Keratinocyte (primary cell): ENCODE measurements around the gene TAF4. TPM values are rescaled to one million over a fixed set of nuclear protein-coding genes. Genes with fewer than 3 reads are reported as not detected.

Source experiments
- DNase-seq: peaks from one replicate; pipeline ENCODE4 v3.0.0-alpha.2; 2011; ENCODE audit warnings: low read depth, missing footprints, low spot score
- FAIRE-seq: peaks from 2 replicates; lab custom pipeline; 2011; peaks lifted over from hg19 to GRCh38; lab: Jason Lieb, UNC
- H2AFZ ChIP-seq: 2 replicates; pipeline ENCODE4 v1.6.0; 2012; ENCODE audit warnings: low read length, control low read depth, inconsistent platforms; ENCODE audit not compliant: control insufficient read depth
- H3K27ac ChIP-seq: 2 replicates; pipeline ENCODE4 v1.5.1; 2011; ENCODE audit warnings: low read length; ENCODE audit not compliant: control insufficient read depth, insufficient read depth
- H3K27me3 ChIP-seq: 3 replicates; pipeline ENCODE4 v1.6.0; 2011; ENCODE audit warnings: low read length; ENCODE audit not compliant: control insufficient read depth, insufficient read depth; ENCODE audit errors: extremely low read depth
- H3K36me3 ChIP-seq, 2 experiments: 2 replicates in 1 of 2; 3 replicates in 1 of 2; pipeline ENCODE4 v1.5.1; 2011; ENCODE audit warnings: low read length in 2 of 2, mild to moderate bottlenecking in 1 of 2; ENCODE audit not compliant: control insufficient read depth in 2 of 2, insufficient read depth in 2 of 2; ENCODE audit errors: extremely low read depth in 1 of 2
- H3K4me1 ChIP-seq: 3 replicates; pipeline ENCODE4 v1.5.1; 2011; ENCODE audit warnings: low read length; ENCODE audit not compliant: control insufficient read depth, insufficient read depth; ENCODE audit errors: extremely low read depth
- H3K4me2 ChIP-seq: 3 replicates; pipeline ENCODE4 v1.6.0; 2011; ENCODE audit warnings: low read depth, low read length; ENCODE audit not compliant: control insufficient read depth, insufficient read depth; ENCODE audit errors: extremely low read depth
- H3K4me3 ChIP-seq, 3 experiments: fragments of 200-600 bp in 1 of 3; sonication (generic) in 1 of 3; 2 replicates in 2 of 3; 3 replicates in 1 of 3; pipeline ENCODE4 v1.5.1; 2011 to 2016; ENCODE audit warnings: low read length in 3 of 3, mild to moderate bottlenecking in 3 of 3, control low read depth in 2 of 3, inconsistent platforms in 1 of 3, low read depth in 1 of 3, mixed read lengths in 1 of 3, mixed run types in 1 of 3, moderate library complexity in 1 of 3; ENCODE audit not compliant: control insufficient read depth in 2 of 3, insufficient read depth in 2 of 3; ENCODE audit errors: extremely low read depth in 1 of 3
- H3K79me2 ChIP-seq: 2 replicates; pipeline ENCODE4 v1.6.0; 2012; ENCODE audit warnings: low read length; ENCODE audit not compliant: control insufficient read depth, insufficient read depth
- H3K9ac ChIP-seq: 3 replicates; pipeline ENCODE4 v1.6.0; 2011; ENCODE audit warnings: low read length; ENCODE audit not compliant: control insufficient read depth, insufficient read depth; ENCODE audit errors: extremely low read depth
- H3K9me1 ChIP-seq: 3 replicates; pipeline ENCODE4 v1.6.0; 2011; ENCODE audit warnings: low read length; ENCODE audit not compliant: control insufficient read depth, insufficient read depth; ENCODE audit errors: extremely low read depth
- H3K9me3 ChIP-seq: 2 replicates; pipeline ENCODE4 v1.5.1; 2012; ENCODE audit warnings: low read depth, low read length; ENCODE audit not compliant: control insufficient read depth
- H4K20me1 ChIP-seq: 3 replicates; pipeline ENCODE4 v1.6.0; 2011; ENCODE audit warnings: low read length; ENCODE audit not compliant: control insufficient read depth, insufficient read depth; ENCODE audit errors: extremely low read depth
- CTCF ChIP-seq, 3 experiments: IDR thresholded peaks in 1 of 3; conservative IDR thresholded peaks in 1 of 3; optimal IDR thresholded peaks in 1 of 3; 2 replicates in 2 of 3; 3 replicates in 1 of 3; pipeline versions ENCODE3 to v1.5.1; 2011; ENCODE audit warnings: low read length in 3 of 3, mild to moderate bottlenecking in 3 of 3, moderate library complexity in 2 of 3, control low read depth in 1 of 3, inconsistent platforms in 1 of 3; ENCODE audit not compliant: insufficient read depth in 2 of 3; ENCODE audit errors: extremely low read depth in 1 of 3
- EZH2 ChIP-seq: IDR thresholded peaks from one replicate; pipeline ENCODE4 v1.6.1; 2012; ENCODE audit warnings: inconsistent platforms, mild to moderate bottlenecking, low read length, moderate library complexity
- dilution Hi-C: fragments of 300-500 bp; cut with MboI; formaldehyde crosslinking; loops from one replicate; pipeline ENCODE4 v1.7.0; 2020; ENCODE audit warnings: low sequenced_read_pairs; ENCODE audit not compliant: extremely low pct_ligation_motif_present
- polyA plus RNA-seq, 5 experiments: library from polyadenylated mRNA; depleted of rRNA in 3 of 5; stranded (reverse) in 3 of 5; stranded (forward) in 1 of 5; unstranded in 1 of 5; fragments of >200 nt; gene quantifications; 1 replicate in 1 of 5; 2 replicates in 3 of 5; 3 replicates in 1 of 5; pipeline versions ENCODE4 v1.2.1 to v1.2.3, GENCODE V29; 2011 to 2012; ENCODE audit warnings: missing spikeins in 2 of 5, low read depth in 1 of 5, low replicate concordance in 1 of 5

The TAF4 gene
- polyA plus RNA-seq, 1 donor (not counting 4 experiments of a cell fraction or from before 2014, with no cell fraction given) = 3.3 TPM

GRCh38 chr20:61977419-61977786, 88.3 kb downstream of the TAF4 start:
- H2AFZ ChIP-seq = no peak overlapping the region
- H4K20me1 ChIP-seq = no peaks in the 10 kb centered on the region
- dilution Hi-C loops = no loop called here
- peaks cover 7 to 8% of the 10 kb centered on the region in 2 experiments for H3K36me3 ChIP-seq
- H3K27me3 ChIP-seq = no peaks in the 10 kb centered on the region
- no peak overlapping the region for H3K4me2 ChIP-seq
- H3K79me2 ChIP-seq = no peaks in the 10 kb centered on the region
- no peaks in the 10 kb centered on the region for H3K4me1 ChIP-seq
- H3K9me3 ChIP-seq = no peaks in the 10 kb centered on the region
- H3K4me3 ChIP-seq = no peak overlapping the region
- FAIRE-seq (no peak), DNase-seq (no peak)
- no peaks in the 10 kb centered on the region for H3K9me1 ChIP-seq
- TF ChIP-seq CTCF (optimal IDR thresholded peaks at IDR 0.05 in 1 of 3, IDR thresholded peaks at IDR 0.05 in 1 of 3, conservative IDR thresholded peaks at IDR 0.05 in 1 of 3; ENCODE audit: extremely low read depth in 1 of 3, insufficient read depth in 2 of 3, low read length in 3 of 3) (no peak), EZH2 (no peak)
- no peak overlapping the region for H3K9ac ChIP-seq
- H3K27ac ChIP-seq = no peak overlapping the region

GRCh38 chr20:61976644-61977418, 88.8 kb downstream of the TAF4 start:
- H3K27me3 ChIP-seq = no peaks in the 10 kb centered on the region
- no peak for TF ChIP-seq CTCF (optimal IDR thresholded peaks at IDR 0.05 in 1 of 3, IDR thresholded peaks at IDR 0.05 in 1 of 3, conservative IDR thresholded peaks at IDR 0.05 in 1 of 3; ENCODE audit: extremely low read depth in 1 of 3, insufficient read depth in 2 of 3, low read length in 3 of 3)
- no peak for TF ChIP-seq EZH2
- no peak overlapping the region for H3K4me2 ChIP-seq
- no peak overlapping the region for H3K9ac ChIP-seq
- no peak for DNase-seq
- H3K9me3 ChIP-seq = no peaks in the 10 kb centered on the region
- FAIRE-seq = no peak
- no peak overlapping the region for H2AFZ ChIP-seq
- H3K4me1 ChIP-seq = no peaks in the 10 kb centered on the region
- H3K36me3 ChIP-seq = peaks cover 7 to 8% of the 10 kb centered on the region in 2 experiments
- H3K27ac ChIP-seq = no peak overlapping the region
- no peaks in the 10 kb centered on the region for H3K79me2 ChIP-seq
- no peaks in the 10 kb centered on the region for H3K9me1 ChIP-seq
- no peak overlapping the region for H3K4me3 ChIP-seq
- H4K20me1 ChIP-seq = no peaks in the 10 kb centered on the region
- dilution Hi-C loops = no loop called here
